Measurements from ENCODE around the gene GABBR2. TPM values are rescaled to one million over a fixed set of nuclear protein-coding genes. Genes with fewer than 3 reads are reported as not detected.

GABBR2 gene
- total and polyA plus RNA-seq, 12 donors = under 0.01 to 1.3 (median 0.45) TPM

GRCh38 chr9:98569491-98569890 lies 139.2 kb downstream of the GABBR2 start:
- H3K36me3 ChIP-seq = no peaks in the 10 kb centered on the region
- no peaks in the 10 kb centered on the region for H3K4me1 ChIP-seq
- no peak overlapping the region for H3K27ac ChIP-seq
- 86% methylated on average over 4 of the region's 4 CpGs for WGBS, 2 donors
- no peak overlapping the region for H3K4me3 ChIP-seq
- H3K27me3 ChIP-seq = peaks cover 0 to 10% (median 3%) of the 10 kb centered on the region in 7 donors
- no peaks in the 10 kb centered on the region for H3K9me3 ChIP-seq
- intact Hi-C loops (cut with DNase I) = loop anchor here in 1 of 10 donors (10.0 kb wide), 1 partner anchor 255 kb away; no protein-coding TSS in a partner anchor
- no peak for DNase-seq
- ATAC-seq = no peak
- no peak for TF ChIP-seq CTCF (IDR thresholded peaks at IDR 0.05)

DNA sequence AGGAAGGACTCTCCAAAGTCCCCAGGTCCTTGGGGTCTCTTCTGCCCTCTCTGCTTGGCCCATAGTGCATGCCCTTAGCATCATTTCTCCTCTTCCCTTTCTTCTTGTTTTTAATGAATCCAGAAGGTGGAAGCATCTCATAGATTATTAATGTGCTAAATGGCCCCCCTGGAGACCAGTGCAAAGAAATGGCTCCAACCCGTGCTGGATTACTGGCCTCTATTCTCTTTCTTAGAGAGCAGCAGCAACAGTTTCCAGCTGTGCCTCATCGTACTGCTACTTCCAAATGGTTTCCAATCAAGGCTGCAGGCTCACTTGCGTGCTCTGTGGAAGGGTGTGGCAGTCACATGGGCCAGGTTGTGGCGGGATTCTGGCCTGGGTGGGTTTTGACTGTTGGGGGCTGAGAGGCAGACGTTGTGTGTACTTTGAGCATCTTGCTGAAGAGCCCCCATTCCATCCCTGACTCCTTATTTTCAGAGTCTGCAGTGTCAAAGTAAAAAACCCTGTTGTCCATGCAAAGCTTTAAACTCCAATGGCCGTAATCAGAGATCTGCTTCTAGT lies 139.7 kb downstream of the GABBR2 start:
- H3K9me3 ChIP-seq = no peaks in the 10 kb centered on the region
- no peaks in the 10 kb centered on the region for H3K4me1 ChIP-seq
- H3K27me3 ChIP-seq = peaks cover 0 to 10% (median 3%) of the 10 kb centered on the region in 7 donors
- no peak for TF ChIP-seq CTCF (IDR thresholded peaks at IDR 0.05)
- WGBS, 2 donors = 60 to 67% methylated on average over 6 of the region's 6 CpGs
- ATAC-seq (no peak), DNase-seq (no peak)
- H3K36me3 ChIP-seq = no peaks in the 10 kb centered on the region
- H3K4me3 ChIP-seq = no peak overlapping the region
- intact Hi-C loops (cut with DNase I) = loop anchor here in 1 of 10 donors (10.0 kb wide), 1 partner anchor 254 kb away; no protein-coding TSS in a partner anchor
- H3K27ac ChIP-seq = no peak overlapping the region

DNA sequence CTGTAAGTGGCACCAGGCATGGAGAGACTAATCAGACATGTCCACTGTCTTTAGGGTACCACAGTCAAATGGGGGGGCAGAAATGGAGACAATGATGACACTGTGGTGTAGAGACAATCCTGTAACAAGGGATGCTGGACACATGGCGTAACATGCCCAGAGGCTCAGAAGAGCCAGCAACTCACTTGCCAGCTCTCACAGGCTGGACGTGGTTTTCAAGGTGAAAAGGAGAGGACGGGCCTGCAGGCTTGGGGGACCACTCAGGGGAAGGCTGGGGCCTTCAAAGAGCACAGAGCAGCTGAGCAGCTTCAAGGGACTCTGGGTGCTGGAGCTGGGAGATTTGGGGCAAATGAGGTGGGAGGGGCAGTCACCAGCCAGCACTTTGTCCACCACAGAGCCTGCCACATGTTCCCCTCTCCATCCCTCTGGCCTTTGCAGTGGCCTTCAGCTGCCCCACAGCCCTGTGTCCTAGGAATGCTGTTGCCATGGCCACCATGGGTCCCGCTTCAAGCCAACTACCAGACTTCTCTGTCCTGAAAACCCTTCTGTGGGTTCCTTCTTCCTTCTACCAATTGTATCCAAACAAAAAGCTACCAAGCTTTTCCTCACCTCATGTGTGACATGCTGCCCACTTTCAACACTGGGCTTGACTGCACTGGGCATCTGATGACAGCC lies 140.4 kb downstream of the GABBR2 start:
- no peak for TF ChIP-seq CTCF (IDR thresholded peaks at IDR 0.05)
- no peaks in the 10 kb centered on the region for H3K9me3 ChIP-seq
- H3K27ac ChIP-seq = no peak overlapping the region
- 78 to 80% methylated on average over 4 of the region's 4 CpGs for WGBS, 2 donors
- no peak overlapping the region for H3K4me3 ChIP-seq
- DNase-seq (no peak), ATAC-seq (no peak)
- intact Hi-C loops (cut with DNase I) = loop anchor here in 1 of 10 donors (10.0 kb wide), 1 partner anchor 254 kb away; no protein-coding TSS in a partner anchor
- H3K4me1 ChIP-seq = no peaks in the 10 kb centered on the region
- H3K27me3 ChIP-seq = peaks cover 0 to 10% (median 3%) of the 10 kb centered on the region in 7 donors
- H3K36me3 ChIP-seq = no peaks in the 10 kb centered on the region

DNA sequence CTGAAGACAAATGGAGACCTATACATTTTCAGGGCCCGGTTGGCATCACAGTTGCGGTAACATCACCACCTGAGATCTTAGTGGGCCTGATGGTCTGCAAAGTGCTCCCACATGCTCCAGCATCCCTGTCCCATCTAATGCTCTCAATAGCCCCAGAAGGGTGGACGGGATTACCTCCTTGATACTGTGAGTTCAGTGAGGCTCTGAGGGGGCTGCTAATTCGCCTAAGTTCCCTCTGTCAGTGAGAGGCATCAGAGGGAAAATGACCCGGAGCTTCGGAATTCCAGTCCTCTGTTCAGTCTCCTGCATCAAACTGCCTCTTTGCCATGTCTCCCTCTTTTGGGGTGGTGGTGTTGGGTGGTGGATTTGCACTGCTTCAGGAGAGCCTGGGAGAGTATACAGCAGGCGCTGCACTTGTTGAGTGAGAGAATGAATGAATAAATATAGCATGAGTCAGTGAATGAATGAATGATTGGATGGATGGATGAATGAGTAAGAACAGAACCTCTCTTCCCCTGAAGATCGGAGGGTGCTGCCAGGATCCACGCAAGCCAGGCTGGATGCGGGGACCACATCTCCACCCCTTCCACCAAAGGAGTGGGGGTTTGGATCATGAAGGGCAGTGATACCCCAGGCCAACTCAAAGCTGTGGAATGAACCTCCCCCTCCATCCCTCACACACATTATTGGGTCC lies 141.0 kb downstream of the GABBR2 start:
- no peak for DNase-seq

More for the DNA sequence above, 141.0 kb downstream of the GABBR2 start:
- Histone ChIP-seq H3K9me3 (no peaks in the 10 kb centered on the region), H3K27me3 (peaks cover 0 to 10% (median 3%) of the 10 kb centered on the region in 7 donors), H3K27ac (no peak overlapping the region), H3K36me3 (no peaks in the 10 kb centered on the region), H3K4me1 (no peaks in the 10 kb centered on the region), H3K4me3 (no peak overlapping the region)
- no peak for ATAC-seq
- TF ChIP-seq CTCF (IDR thresholded peaks at IDR 0.05) = no peak
- 89 to 91% methylated on average over 10 of the region's 10 CpGs for WGBS, 2 donors
- intact Hi-C loops (cut with DNase I) = loop anchor here in 1 of 10 donors (10.0 kb wide), 1 partner anchor 253 kb away; no protein-coding TSS in a partner anchor
